ENCODE results near the gene CCDC136. TPM values are rescaled to one million over a fixed set of nuclear protein-coding genes. Genes with fewer than 3 reads are reported as not detected.

Gene CCDC136
- total and polyA plus RNA-seq, 2 experiments from 2014 or later, result 27.1 to 55.7 TPM

DNA sequence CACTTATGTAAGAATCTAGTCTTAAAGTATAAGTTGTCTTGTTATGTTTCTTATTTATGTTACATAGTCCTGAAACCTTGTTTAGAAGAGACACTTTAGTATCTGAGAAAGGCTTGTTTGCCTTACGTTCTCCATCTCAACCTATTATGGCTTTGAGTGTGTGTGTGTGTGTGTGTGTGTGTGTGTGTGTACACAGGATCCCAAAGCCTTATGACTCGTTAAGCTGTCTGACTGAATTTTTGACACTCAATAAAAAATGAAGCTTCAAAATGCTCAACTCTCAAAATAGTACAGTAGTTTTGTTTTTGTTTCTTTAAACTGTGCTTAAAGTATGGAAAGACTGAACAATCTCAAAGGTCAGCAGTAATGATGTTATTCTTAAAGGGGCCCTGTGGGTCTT, 34.6 kb upstream of the CCDC136 start:
- Histone ChIP-seq H3K27ac (ENCODE audit: low read depth) (no peak overlapping the region), H2AFZ (no peak overlapping the region), H4K20me1 (replicated peaks; ENCODE audit: insufficient read depth) (peaks cover 62% of the 10 kb centered on the region), H3K36me3 (ENCODE audit: insufficient read depth) (peaks cover 73% of the 10 kb centered on the region), H3F3A (replicated peaks; ENCODE audit: low read depth) (peaks cover 8% of the 10 kb centered on the region; the same call in 1 of the 2 replicates), H3K27me3 (ENCODE audit: insufficient read depth) (no peaks in the 10 kb centered on the region), H3K9me2 (ENCODE audit: insufficient read depth) (no peaks in the 10 kb centered on the region), H3K4me3 (no peak overlapping the region), H3K4me1 (ENCODE audit: insufficient read depth) (no peaks in the 10 kb centered on the region), H3K79me2 (replicated peaks; ENCODE audit: insufficient read depth) (peaks cover 29% of the 10 kb centered on the region), H3K4me2 (no peak overlapping the region)
- DNase-seq (ENCODE audit: low spot score), result no peak
- H3K4me1 Mint-ChIP-seq, result no peaks in the 10 kb centered on the region
- no peaks in the 10 kb centered on the region for H3K9me3 Mint-ChIP-seq
- H3K4me3 Mint-ChIP-seq, result no peak overlapping the region
- peaks cover 67% of the 10 kb centered on the region for H3K36me3 Mint-ChIP-seq (ENCODE audit: low read depth)
- no peak overlapping the region for H3K27ac Mint-ChIP-seq
- TF ChIP-seq CREB1 (CRISPR knock-in tag; IDR thresholded peaks at IDR 0.05; ENCODE audit: low read depth) (no peak), NANOG (IDR thresholded peaks at IDR 0.05; ENCODE audit: borderline replicate concordance) (no peak), EZH2phosphoT487 (IDR thresholded peaks at IDR 0.05; ENCODE audit: unreplicated experiment) (no peak), EZH2 (IDR thresholded peaks at IDR 0.05; ENCODE audit: low read depth, unreplicated experiment) (no peak), ZNF331 (CRISPR knock-in tag; IDR thresholded peaks at IDR 0.05; ENCODE audit: low read depth) (no peak), STAT1 (IDR thresholded peaks at IDR 0.05; ENCODE audit: unreplicated experiment) (no peak), JUNB (IDR thresholded peaks at IDR 0.05; ENCODE audit: unreplicated experiment) (no peak), ZNF114 (CRISPR knock-in tag; IDR thresholded peaks at IDR 0.05) (no peak), POLR2AphosphoS5 (IDR thresholded peaks at IDR 0.05; ENCODE audit: low read depth) (no peak)
- TF ChIP-seq, protein P1, sequence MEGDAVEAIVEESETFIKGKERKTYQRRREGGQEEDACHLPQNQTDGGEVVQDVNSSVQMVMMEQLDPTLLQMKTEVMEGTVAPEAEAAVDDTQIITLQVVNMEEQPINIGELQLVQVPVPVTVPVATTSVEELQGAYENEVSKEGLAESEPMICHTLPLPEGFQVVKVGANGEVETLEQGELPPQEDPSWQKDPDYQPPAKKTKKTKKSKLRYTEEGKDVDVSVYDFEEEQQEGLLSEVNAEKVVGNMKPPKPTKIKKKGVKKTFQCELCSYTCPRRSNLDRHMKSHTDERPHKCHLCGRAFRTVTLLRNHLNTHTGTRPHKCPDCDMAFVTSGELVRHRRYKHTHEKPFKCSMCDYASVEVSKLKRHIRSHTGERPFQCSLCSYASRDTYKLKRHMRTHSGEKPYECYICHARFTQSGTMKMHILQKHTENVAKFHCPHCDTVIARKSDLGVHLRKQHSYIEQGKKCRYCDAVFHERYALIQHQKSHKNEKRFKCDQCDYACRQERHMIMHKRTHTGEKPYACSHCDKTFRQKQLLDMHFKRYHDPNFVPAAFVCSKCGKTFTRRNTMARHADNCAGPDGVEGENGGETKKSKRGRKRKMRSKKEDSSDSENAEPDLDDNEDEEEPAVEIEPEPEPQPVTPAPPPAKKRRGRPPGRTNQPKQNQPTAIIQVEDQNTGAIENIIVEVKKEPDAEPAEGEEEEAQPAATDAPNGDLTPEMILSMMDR (conservative IDR thresholded peaks at IDR 0.05; ENCODE audit: low read depth in 2 of 2), result no peak
- TF ChIP-seq, protein P2, sequence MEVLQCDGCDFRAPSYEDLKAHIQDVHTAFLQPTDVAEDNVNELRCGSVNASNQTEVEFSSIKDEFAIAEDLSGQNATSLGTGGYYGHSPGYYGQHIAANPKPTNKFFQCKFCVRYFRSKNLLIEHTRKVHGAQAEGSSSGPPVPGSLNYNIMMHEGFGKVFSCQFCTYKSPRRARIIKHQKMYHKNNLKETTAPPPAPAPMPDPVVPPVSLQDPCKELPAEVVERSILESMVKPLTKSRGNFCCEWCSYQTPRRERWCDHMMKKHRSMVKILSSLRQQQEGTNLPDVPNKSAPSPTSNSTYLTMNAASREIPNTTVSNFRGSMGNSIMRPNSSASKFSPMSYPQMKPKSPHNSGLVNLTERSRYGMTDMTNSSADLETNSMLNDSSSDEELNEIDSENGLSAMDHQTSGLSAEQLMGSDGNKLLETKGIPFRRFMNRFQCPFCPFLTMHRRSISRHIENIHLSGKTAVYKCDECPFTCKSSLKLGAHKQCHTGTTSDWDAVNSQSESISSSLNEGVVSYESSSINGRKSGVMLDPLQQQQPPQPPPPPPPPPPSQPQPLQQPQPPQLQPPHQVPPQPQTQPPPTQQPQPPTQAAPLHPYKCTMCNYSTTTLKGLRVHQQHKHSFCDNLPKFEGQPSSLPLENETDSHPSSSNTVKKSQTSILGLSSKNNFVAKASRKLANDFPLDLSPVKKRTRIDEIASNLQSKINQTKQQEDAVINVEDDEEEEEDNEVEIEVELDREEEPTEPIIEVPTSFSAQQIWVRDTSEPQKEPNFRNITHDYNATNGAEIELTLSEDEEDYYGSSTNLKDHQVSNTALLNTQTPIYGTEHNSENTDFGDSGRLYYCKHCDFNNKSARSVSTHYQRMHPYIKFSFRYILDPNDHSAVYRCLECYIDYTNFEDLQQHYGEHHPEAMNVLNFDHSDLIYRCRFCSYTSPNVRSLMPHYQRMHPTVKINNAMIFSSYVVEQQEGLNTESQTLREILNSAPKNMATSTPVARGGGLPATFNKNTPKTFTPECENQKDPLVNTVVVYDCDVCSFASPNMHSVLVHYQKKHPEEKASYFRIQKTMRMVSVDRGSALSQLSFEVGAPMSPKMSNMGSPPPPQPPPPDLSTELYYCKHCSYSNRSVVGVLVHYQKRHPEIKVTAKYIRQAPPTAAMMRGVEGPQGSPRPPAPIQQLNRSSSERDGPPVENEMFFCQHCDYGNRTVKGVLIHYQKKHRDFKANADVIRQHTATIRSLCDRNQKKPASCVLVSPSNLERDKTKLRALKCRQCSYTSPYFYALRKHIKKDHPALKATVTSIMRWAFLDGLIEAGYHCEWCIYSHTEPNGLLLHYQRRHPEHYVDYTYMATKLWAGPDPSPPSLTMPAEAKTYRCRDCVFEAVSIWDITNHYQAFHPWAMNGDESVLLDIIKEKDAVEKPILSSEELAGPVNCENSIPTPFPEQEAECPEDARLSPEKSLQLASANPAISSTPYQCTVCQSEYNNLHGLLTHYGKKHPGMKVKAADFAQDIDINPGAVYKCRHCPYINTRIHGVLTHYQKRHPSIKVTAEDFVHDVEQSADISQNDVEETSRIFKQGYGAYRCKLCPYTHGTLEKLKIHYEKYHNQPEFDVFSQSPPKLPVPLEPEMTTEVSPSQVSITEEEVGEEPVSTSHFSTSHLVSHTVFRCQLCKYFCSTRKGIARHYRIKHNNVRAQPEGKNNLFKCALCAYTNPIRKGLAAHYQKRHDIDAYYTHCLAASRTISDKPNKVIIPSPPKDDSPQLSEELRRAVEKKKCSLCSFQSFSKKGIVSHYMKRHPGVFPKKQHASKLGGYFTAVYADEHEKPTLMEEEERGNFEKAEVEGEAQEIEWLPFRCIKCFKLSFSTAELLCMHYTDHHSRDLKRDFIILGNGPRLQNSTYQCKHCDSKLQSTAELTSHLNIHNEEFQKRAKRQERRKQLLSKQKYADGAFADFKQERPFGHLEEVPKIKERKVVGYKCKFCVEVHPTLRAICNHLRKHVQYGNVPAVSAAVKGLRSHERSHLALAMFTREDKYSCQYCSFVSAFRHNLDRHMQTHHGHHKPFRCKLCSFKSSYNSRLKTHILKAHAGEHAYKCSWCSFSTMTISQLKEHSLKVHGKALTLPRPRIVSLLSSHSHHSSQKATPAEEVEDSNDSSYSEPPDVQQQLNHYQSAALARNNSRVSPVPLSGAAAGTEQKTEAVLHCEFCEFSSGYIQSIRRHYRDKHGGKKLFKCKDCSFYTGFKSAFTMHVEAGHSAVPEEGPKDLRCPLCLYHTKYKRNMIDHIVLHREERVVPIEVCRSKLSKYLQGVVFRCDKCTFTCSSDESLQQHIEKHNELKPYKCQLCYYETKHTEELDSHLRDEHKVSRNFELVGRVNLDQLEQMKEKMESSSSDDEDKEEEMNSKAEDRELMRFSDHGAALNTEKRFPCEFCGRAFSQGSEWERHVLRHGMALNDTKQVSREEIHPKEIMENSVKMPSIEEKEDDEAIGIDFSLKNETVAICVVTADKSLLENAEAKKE (CRISPR knock-in tag; IDR thresholded peaks at IDR 0.05), result no peak
- TF ChIP-seq, protein P3, sequence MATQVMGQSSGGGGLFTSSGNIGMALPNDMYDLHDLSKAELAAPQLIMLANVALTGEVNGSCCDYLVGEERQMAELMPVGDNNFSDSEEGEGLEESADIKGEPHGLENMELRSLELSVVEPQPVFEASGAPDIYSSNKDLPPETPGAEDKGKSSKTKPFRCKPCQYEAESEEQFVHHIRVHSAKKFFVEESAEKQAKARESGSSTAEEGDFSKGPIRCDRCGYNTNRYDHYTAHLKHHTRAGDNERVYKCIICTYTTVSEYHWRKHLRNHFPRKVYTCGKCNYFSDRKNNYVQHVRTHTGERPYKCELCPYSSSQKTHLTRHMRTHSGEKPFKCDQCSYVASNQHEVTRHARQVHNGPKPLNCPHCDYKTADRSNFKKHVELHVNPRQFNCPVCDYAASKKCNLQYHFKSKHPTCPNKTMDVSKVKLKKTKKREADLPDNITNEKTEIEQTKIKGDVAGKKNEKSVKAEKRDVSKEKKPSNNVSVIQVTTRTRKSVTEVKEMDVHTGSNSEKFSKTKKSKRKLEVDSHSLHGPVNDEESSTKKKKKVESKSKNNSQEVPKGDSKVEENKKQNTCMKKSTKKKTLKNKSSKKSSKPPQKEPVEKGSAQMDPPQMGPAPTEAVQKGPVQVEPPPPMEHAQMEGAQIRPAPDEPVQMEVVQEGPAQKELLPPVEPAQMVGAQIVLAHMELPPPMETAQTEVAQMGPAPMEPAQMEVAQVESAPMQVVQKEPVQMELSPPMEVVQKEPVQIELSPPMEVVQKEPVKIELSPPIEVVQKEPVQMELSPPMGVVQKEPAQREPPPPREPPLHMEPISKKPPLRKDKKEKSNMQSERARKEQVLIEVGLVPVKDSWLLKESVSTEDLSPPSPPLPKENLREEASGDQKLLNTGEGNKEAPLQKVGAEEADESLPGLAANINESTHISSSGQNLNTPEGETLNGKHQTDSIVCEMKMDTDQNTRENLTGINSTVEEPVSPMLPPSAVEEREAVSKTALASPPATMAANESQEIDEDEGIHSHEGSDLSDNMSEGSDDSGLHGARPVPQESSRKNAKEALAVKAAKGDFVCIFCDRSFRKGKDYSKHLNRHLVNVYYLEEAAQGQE (IDR thresholded peaks at IDR 0.05; ENCODE audit: unreplicated experiment), result no peak
- no peak for ATAC-seq
- H3K27me3 Mint-ChIP-seq (ENCODE audit: insufficient read depth, low read depth, poor library complexity), result peaks cover 1% of the 10 kb centered on the region

Measured in GM23338 (cell line).